ENCODE measurements around the gene JAZF1. TPM values are rescaled to one million over a fixed set of nuclear protein-coding genes. Genes with fewer than 3 reads are reported as not detected.

Gene JAZF1
- polyA plus RNA-seq, 4 donors = 0.67 to 4.6 (median 3.5) TPM

GRCh38 chr7:28028471-28028870, 152.1 kb downstream of the JAZF1 start:
- FAIRE-seq = no peak
- Histone ChIP-seq H3K36me3 (ENCODE audit: control insufficient read depth in 3 of 3, insufficient read depth in 2 of 3, low read depth in 1 of 3, low read length in 3 of 3) (no peaks in the 10 kb centered on the region), H3K4me1 (ENCODE audit: control insufficient read depth in 3 of 3, insufficient read depth in 2 of 3, low read depth in 1 of 3, low read length in 2 of 3) (no peaks in the 10 kb centered on the region), H3K27me3 (ENCODE audit: control insufficient read depth in 3 of 3, insufficient read depth in 3 of 3, low read length in 3 of 3) (no peaks in the 10 kb centered on the region), H3K27ac (ENCODE audit: low read depth in 1 of 3, low read length in 2 of 3) (no peak overlapping the region), H3K4me3 (ENCODE audit: low read depth in 1 of 3, low read length in 3 of 3) (no peak overlapping the region), H3K9me3 (ENCODE audit: control insufficient read depth in 2 of 2, insufficient read depth in 1 of 2, low read depth in 1 of 2, low read length in 1 of 2) (no peaks in the 10 kb centered on the region)
- 78 to 92% (median 85%) methylated on average over 3 of the region's 3 CpGs for WGBS, 3 donors
- DNase-seq = no peak

DNA sequence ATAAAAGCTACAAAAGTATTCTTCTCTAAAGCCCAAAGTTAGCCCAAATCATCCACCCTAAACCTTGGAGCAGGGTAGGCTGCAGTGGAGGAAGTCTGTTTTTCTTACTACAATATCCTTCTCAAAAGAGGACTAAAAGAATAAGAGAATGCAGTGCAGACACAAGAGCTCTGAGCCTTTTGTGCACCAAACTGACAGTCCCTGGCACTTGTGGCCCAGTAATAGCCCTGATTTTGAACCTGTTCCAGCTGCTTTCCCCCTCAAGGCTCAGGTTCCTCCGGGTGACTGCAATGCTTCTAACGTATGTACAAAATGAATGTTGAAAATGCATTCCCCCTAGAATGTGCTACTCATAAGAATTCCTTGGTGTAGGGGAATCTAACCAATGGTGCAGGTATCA, 154.4 kb downstream of the JAZF1 start:
- Histone ChIP-seq H3K4me1 (ENCODE audit: control insufficient read depth in 3 of 3, insufficient read depth in 2 of 3, low read depth in 1 of 3, low read length in 2 of 3) (no peaks in the 10 kb centered on the region), H3K27ac (ENCODE audit: low read depth in 1 of 3, low read length in 2 of 3) (no peak overlapping the region), H3K9me3 (ENCODE audit: control insufficient read depth in 2 of 2, insufficient read depth in 1 of 2, low read depth in 1 of 2, low read length in 1 of 2) (no peaks in the 10 kb centered on the region), H3K4me3 (ENCODE audit: low read depth in 1 of 3, low read length in 3 of 3) (no peak overlapping the region), H3K36me3 (ENCODE audit: control insufficient read depth in 3 of 3, insufficient read depth in 2 of 3, low read depth in 1 of 3, low read length in 3 of 3) (no peaks in the 10 kb centered on the region), H3K27me3 (ENCODE audit: control insufficient read depth in 3 of 3, insufficient read depth in 3 of 3, low read length in 3 of 3) (no peaks in the 10 kb centered on the region)
- FAIRE-seq (no peak), DNase-seq (no peak)
- 74 to 92% (median 87%) methylated on average over 2 of the region's 2 CpGs for WGBS, 3 donors

- no peaks in the 10 kb centered on the region for H3K4me1 ChIP-seq (ENCODE audit: control insufficient read depth in 3 of 3, insufficient read depth in 2 of 3, low read depth in 1 of 3, low read length in 2 of 3)
- DNase-seq (no peak), FAIRE-seq (no peak)
- H3K4me3 ChIP-seq (ENCODE audit: low read depth in 1 of 3, low read length in 3 of 3) = no peak overlapping the region
- H3K27ac ChIP-seq (ENCODE audit: low read depth in 1 of 3, low read length in 2 of 3) = no peak overlapping the region
- no peaks in the 10 kb centered on the region for H3K9me3 ChIP-seq (ENCODE audit: control insufficient read depth in 2 of 2, insufficient read depth in 1 of 2, low read depth in 1 of 2, low read length in 1 of 2)
- WGBS, 3 donors = 80 to 91% (median 80%) methylated on average over 2 of the region's 2 CpGs
- H3K27me3 ChIP-seq (ENCODE audit: control insufficient read depth in 3 of 3, insufficient read depth in 3 of 3, low read length in 3 of 3) = no peaks in the 10 kb centered on the region
- H3K36me3 ChIP-seq (ENCODE audit: control insufficient read depth in 3 of 3, insufficient read depth in 2 of 3, low read depth in 1 of 3, low read length in 3 of 3) = no peaks in the 10 kb centered on the region
Observed at GRCh38 chr7:28024786-28025334, 155.7 kb downstream of the JAZF1 start.

DNA sequence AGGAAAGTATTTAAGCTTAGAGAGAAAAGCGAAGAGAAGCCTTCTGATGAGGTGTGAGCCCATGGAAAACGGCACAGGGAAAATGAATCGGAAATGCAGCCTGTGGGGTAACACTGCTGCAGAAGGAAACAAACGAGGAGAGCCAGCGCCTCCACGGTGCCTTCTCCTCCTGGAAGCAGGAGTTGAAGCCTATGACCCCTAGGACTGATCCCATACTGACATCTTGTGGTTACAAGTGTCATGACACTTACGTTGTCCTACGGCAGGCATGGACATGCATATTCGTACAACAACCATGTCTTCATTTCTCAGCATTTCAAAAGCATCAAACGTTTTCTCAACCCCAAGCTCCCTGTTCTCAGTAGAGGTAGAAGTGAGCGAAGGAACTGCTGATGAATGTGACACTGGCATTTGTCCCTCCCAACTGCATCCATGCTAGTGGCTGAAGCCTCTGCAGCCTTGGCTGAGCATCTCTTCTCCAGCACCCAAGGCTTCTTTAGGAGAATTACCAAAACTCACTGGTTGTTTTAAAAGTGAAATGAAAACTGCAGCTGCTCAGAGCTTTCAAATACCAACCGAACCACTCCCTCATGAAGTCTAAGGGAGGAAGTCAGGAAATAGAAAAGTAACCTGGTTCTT, 160.2 kb downstream of the JAZF1 start:
- DNase-seq (peak; percentile 73 to 86), FAIRE-seq (no peak)
- H3K36me3 ChIP-seq (ENCODE audit: control insufficient read depth in 3 of 3, insufficient read depth in 2 of 3, low read depth in 1 of 3, low read length in 3 of 3) = no peaks in the 10 kb centered on the region
- H3K4me1 ChIP-seq (ENCODE audit: control insufficient read depth in 3 of 3, insufficient read depth in 2 of 3, low read depth in 1 of 3, low read length in 2 of 3) = no peaks in the 10 kb centered on the region
- H3K27ac ChIP-seq (ENCODE audit: low read depth in 1 of 3, low read length in 2 of 3) = no peak overlapping the region
- H3K9me3 ChIP-seq (ENCODE audit: control insufficient read depth in 2 of 2, insufficient read depth in 1 of 2, low read depth in 1 of 2, low read length in 1 of 2) = no peaks in the 10 kb centered on the region
- no peaks in the 10 kb centered on the region for H3K27me3 ChIP-seq (ENCODE audit: control insufficient read depth in 3 of 3, insufficient read depth in 3 of 3, low read length in 3 of 3)
- WGBS, 3 donors = 12 to 16% (median 15%) methylated on average over 12 of the region's 12 CpGs
- no peak overlapping the region for H3K4me3 ChIP-seq (ENCODE audit: low read depth in 1 of 3, low read length in 3 of 3)

DNA sequence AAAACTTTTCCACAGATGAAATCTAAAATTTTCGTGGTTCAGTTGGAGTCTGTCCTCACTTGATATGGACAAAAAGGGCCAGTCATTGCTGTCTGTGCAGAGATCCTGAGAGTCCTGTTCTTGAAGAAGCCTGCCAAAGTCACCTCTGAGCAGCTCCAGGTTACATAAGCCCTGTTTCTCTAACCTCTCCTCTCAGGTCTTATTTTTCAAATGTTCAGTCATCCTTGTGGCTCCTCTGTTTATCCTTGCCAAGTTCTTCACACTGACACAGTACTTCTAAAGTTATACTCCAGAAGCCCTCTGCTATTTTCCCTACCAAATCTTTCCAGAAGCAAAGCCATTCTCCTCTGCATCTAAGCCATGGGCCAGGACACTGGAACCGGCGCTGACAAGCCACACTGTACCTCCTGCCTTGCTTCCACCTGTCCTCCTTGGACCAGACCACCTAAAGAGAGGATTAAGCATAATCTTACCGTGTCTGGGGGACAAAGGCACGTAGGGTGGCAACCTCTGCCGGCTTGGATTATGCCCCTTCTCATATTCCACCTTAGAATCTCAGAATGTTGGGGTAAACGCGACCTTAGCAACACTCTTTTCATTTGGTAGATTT, 161.6 kb downstream of the JAZF1 start:
- Histone ChIP-seq H3K9me3 (ENCODE audit: control insufficient read depth in 2 of 2, insufficient read depth in 1 of 2, low read depth in 1 of 2, low read length in 1 of 2) (peaks cover 0 to 11% of the 10 kb centered on the region in 2 donors), H3K4me1 (ENCODE audit: control insufficient read depth in 3 of 3, insufficient read depth in 2 of 3, low read depth in 1 of 3, low read length in 2 of 3) (no peaks in the 10 kb centered on the region), H3K36me3 (ENCODE audit: control insufficient read depth in 3 of 3, insufficient read depth in 2 of 3, low read depth in 1 of 3, low read length in 3 of 3) (no peaks in the 10 kb centered on the region), H3K27me3 (ENCODE audit: control insufficient read depth in 3 of 3, insufficient read depth in 3 of 3, low read length in 3 of 3) (no peaks in the 10 kb centered on the region), H3K4me3 (ENCODE audit: low read depth in 1 of 3, low read length in 3 of 3) (no peak overlapping the region), H3K27ac (ENCODE audit: low read depth in 1 of 3, low read length in 2 of 3) (no peak overlapping the region)
- DNase-seq (no peak), FAIRE-seq (no peak)
- WGBS, 3 donors = 85 to 91% (median 85%) methylated on average over 8 of the region's 8 CpGs

DNA sequence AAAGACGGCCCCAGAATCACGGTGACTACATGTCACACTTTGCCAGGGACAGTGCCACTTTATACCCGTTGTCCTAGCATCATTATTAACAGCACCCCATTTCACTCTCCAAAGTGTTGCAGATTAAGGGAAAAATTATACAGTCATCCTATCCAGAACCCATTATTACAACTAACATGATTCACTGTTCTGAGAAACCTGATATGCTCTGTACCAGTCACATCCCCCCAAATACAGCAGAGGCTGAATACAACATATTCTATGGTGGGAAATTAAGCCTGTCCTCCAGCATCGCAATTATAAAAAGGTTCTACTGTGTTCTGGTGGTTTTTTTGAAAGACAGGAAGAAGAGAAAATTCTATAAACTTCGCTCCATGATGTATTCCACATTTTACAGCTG, 162.1 kb downstream of the JAZF1 start:
- no peak overlapping the region for H3K4me3 ChIP-seq (ENCODE audit: low read depth in 1 of 3, low read length in 3 of 3)
- H3K27me3 ChIP-seq (ENCODE audit: control insufficient read depth in 3 of 3, insufficient read depth in 3 of 3, low read length in 3 of 3) = no peaks in the 10 kb centered on the region
- no peak for DNase-seq
- no peak overlapping the region for H3K27ac ChIP-seq (ENCODE audit: low read depth in 1 of 3, low read length in 2 of 3)
- WGBS, 3 donors = 88 to 92% (median 91%) methylated on average over 5 of the region's 5 CpGs
- peaks cover 0 to 12% of the 10 kb centered on the region in 2 donors for H3K9me3 ChIP-seq (ENCODE audit: control insufficient read depth in 2 of 2, insufficient read depth in 1 of 2, low read depth in 1 of 2, low read length in 1 of 2)
- no peaks in the 10 kb centered on the region for H3K36me3 ChIP-seq (ENCODE audit: control insufficient read depth in 3 of 3, insufficient read depth in 2 of 3, low read depth in 1 of 3, low read length in 3 of 3)
- no peak for FAIRE-seq
- no peaks in the 10 kb centered on the region for H3K4me1 ChIP-seq (ENCODE audit: control insufficient read depth in 3 of 3, insufficient read depth in 2 of 3, low read depth in 1 of 3, low read length in 2 of 3)

- no peak for FAIRE-seq
Observed at GRCh38 chr7:28018020-28018419, 162.6 kb downstream of the JAZF1 start.

DNA sequence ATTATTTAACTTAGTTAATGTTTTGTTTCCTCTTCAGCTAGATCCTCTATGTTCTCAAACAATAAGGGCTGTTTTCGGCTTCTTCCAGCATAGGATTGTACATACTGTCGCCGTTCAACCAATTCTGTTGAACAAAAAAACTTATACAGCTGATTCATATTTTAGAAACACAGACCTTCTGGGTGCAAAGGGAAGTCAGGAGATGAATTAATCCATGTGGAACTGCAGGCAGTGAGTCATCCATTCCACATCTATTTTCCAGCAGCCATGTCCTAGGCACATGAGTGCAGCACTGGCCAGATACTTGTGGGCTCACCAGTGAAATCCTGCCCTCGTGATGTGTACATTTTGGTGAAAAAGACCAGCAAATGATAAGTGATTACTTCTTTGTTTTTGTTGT, 163.2 kb downstream of the JAZF1 start:
- 83 to 96% (median 94%) methylated on average over 4 of the region's 4 CpGs for WGBS, 3 donors
- no peaks in the 10 kb centered on the region for H3K4me1 ChIP-seq (ENCODE audit: control insufficient read depth in 3 of 3, insufficient read depth in 2 of 3, low read depth in 1 of 3, low read length in 2 of 3)
- peaks cover 0 to 12% of the 10 kb centered on the region in 2 donors for H3K9me3 ChIP-seq (ENCODE audit: control insufficient read depth in 2 of 2, insufficient read depth in 1 of 2, low read depth in 1 of 2, low read length in 1 of 2)
- H3K27me3 ChIP-seq (ENCODE audit: control insufficient read depth in 3 of 3, insufficient read depth in 3 of 3, low read length in 3 of 3) = no peaks in the 10 kb centered on the region
- no peak overlapping the region for H3K27ac ChIP-seq (ENCODE audit: low read depth in 1 of 3, low read length in 2 of 3)
- FAIRE-seq = no peak
- H3K36me3 ChIP-seq (ENCODE audit: control insufficient read depth in 3 of 3, insufficient read depth in 2 of 3, low read depth in 1 of 3, low read length in 3 of 3) = no peaks in the 10 kb centered on the region
- no peak overlapping the region for H3K4me3 ChIP-seq (ENCODE audit: low read depth in 1 of 3, low read length in 3 of 3)
- no peak for DNase-seq

More at GRCh38 chr7:28018020-28018419, 162.6 kb downstream of the JAZF1 start:
- no peaks in the 10 kb centered on the region for H3K4me1 ChIP-seq (ENCODE audit: control insufficient read depth in 3 of 3, insufficient read depth in 2 of 3, low read depth in 1 of 3, low read length in 2 of 3)
- no peak overlapping the region for H3K4me3 ChIP-seq (ENCODE audit: low read depth in 1 of 3, low read length in 3 of 3)
- no peak for DNase-seq
- no peaks in the 10 kb centered on the region for H3K36me3 ChIP-seq (ENCODE audit: control insufficient read depth in 3 of 3, insufficient read depth in 2 of 3, low read depth in 1 of 3, low read length in 3 of 3)
- peaks cover 0 to 12% of the 10 kb centered on the region in 2 donors for H3K9me3 ChIP-seq (ENCODE audit: control insufficient read depth in 2 of 2, insufficient read depth in 1 of 2, low read depth in 1 of 2, low read length in 1 of 2)
- H3K27ac ChIP-seq (ENCODE audit: low read depth in 1 of 3, low read length in 2 of 3) = no peak overlapping the region
- no peaks in the 10 kb centered on the region for H3K27me3 ChIP-seq (ENCODE audit: control insufficient read depth in 3 of 3, insufficient read depth in 3 of 3, low read length in 3 of 3)
- 80 to 92% (median 89%) methylated on average over 7 of the region's 7 CpGs for WGBS, 3 donors
